Measurements from ENCODE around the gene ABLIM1.

ABLIM1 gene

DNA sequence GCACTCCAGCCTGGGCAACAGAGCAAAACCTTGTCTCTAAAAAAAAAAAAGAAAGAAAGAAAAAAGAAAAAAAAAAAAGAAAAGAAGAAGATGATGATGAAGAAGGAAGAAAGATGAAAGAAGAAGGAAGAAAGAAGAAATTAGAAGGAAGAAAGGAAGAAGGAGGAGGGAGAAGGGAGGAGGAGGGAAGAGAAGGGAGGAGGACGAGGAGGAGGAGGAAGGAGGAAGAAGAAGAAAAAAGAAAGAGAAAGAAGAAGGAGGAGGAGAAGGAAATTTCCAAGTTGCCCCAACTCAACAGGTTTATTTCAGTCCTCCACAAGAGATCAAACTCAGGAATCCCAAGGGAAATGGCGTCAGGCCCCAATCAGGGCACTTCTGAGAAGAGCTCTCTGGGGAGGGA, 115.7 kb downstream of the ABLIM1 start:
- DNase-seq: no peak

- no peak for DNase-seq
These were observed 116.3 kb downstream of the ABLIM1 start for GRCh38 chr10:114541797-114542160.

- DNase-seq: no peak
These were observed 116.8 kb downstream of the ABLIM1 start for GRCh38 chr10:114541081-114541796.

DNA sequence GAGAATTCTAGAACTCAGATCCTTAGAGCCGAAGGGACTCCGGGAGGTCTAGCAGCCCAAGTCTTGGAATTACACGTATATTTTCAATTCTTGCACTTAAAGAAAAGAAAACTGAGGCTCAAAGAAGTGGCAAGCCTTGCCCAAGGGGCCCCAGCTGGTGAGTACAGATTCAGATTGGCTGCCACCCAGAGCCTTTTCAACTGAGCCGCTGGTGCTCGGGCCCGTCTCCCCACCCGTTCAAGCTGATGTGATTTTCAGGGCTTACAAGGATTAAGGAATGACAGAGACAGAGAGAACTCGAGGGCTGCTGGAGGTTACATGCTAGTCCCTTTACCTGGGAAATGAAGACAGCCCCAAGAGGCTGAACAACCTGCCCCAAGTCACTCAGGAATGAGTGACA, 117.8 kb downstream of the ABLIM1 start:
- no peak for DNase-seq

DNA sequence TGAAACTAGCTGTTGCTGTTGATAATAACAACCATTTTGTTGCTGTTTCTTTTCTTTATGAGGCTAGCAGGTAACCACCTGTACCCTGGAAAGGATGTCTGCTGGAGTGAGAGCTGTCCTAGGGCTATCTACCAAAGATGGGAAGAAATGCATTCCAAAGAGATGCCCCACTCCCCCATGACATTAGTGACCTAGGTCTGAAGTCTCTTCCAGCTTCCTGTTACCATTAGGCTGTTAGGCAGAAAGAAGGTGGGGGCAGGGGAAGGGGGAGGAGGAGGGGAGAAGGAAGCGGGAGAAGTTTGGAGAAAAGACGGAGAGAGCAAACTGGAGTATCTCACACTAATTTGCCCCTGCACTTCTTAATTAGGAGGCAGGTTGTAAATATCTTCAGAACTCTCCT, 118.5 kb downstream of the ABLIM1 start:
- DNase-seq: no peak

DNA sequence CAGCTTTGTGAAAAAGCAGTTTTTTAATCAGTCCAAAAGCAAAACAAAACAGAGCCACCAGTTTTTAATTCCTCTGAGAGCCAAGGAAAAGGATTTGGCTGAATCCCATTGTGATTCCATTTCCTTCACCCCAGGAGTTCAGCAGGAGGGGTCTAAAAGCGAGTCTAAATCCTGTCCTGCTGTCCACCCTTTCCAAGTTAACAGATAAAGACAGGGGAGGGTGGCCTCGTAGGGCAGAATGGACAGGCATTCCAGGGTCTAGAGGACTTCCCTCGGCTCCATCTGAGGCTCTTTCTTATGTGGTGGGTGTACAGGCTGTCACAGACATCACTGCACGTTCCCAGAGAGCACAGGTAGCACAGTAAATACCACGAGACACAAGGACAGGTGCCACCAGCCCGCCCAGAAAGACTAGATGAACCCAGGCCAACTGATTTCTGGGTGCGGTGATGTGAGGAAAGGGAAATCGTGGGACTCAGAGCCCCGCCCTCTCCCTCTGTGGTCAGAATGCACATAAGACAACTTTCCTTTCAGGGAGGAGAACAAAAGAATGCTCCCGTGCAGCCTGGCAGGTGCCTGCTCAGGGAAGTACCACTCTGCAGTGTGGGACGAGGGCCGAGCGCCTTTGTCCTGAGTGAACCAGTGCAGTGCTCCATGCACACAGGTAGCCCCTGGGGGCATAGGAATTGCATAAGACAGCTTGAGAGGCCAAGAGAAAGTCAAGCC, 119.7 kb downstream of the ABLIM1 start:
- no peak for DNase-seq

DNA sequence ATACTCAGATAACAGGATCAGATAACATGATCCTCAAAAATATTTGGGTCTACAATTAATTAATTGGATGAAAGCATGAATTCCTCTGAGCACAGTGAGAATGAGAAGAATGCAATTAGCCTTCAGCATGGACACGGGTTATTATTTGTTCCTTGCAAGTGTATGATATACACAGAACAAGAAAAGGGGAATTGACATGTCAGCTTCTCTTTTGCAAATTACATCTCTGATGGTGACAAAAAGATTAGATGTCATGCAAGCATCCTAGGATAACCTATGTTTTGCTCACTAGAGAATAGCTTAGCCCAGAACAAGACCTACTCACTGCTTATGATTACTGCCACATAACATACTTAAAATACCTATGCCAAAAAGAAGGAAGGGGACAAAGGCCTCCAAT, 120.3 kb downstream of the ABLIM1 start:
- DNase-seq: no peak

GRCh38 chr10:114534571-114534981, 123.5 kb downstream of the ABLIM1 start:
- no peak for DNase-seq

DNA sequence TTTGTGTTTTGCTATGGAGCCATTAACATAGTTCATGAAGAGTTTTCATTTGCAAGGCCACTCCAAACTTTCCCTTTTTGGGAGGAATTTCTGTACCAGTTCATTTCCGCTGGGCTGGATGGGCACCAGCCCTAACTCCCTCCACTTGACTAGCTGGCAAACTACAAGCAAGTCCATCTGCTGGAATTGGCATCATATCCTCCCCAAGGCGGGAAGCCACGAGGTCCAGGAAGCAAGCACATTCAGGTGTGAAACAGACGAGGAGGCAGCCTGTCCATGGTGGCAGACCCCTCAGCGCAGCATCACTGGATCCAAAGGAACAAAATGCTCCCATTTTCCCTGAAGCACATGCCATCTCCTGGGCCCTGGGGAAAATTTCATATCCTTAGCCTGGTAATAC, 125.8 kb downstream of the ABLIM1 start:
- no peak for DNase-seq

DNA sequence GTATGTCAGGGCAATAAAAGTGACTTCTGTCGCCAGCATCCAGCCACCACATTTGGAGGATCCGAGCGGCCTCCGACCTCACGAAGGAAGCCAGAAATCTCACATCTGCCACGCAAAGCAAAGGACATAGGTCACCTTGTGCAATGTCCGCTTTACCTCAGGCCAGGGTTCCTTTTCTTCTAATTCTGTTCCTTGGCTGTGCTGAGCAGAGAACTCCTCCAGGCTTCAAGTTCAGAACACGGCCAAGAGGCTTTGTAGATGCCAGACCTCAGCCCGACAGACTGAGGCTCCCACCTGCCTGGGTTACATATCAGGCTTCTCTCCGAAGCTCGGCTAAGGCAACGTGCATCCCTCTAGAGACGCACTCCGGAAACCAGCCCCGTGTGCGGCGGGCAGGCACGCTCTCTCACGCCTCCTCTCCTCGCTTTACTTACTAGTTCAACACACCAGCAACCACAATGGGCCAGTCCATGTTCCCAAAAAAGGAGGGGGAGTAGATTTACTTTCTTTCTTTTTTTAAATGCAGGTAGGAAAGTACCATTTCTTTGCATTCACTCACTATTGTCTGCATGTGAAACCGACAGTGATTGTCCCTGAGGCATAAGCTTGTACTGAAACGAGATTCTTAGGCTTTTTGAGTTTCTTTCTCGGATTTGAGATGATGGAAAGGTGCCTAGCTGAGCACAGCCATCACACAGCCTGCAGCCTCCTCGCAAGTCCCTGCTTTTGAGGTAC, 131.4 kb downstream of the ABLIM1 start:
- DNase-seq: peak; percentile 64

- DNase-seq: no peak
These were observed 132.0 kb downstream of the ABLIM1 start for GRCh38 chr10:114526126-114526503.

GRCh38 chr10:114525368-114525949, 132.6 kb downstream of the ABLIM1 start:
- no peak for DNase-seq

DNA sequence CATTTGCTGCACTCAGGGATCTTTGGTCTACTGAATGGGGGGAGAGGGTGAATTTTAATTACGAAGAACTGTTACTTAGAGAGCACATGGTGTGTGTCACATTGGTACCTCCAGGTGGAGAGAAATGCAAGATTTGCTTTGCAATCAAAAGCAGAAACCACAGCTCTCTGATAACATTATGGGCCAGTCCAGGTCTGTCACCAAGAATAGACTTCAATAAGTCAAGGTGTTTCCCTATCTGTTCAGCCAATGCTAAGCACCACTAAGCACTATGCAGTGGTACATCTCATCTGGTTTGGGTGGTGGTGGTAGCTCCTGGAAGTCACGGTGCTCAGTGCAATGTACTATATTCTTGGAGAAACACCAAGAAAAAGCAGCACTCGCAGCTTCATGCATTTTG, 134.2 kb downstream of the ABLIM1 start:
- DNase-seq: no peak

DNA sequence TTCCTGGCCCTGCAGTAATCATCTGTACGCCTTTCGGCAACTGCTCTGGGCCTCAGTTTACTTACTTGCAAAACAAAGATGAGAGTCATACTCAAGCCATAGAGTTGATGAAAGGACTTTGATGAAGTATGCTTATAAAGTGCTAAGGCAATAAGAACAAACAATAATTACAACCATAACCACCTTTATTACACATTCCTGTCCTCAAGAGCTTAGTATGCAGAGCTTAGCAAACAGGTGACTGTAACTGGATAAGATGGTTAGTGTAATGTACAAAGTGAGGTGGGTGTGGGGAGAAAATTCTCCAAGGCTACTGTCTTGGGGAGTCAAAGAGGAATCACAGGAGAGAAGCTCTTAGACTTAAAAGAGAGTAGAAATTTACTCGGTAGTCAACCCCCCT, 136.8 kb downstream of the ABLIM1 start:
- no peak for DNase-seq

- peak; percentile 82 for DNase-seq
These were observed 137.6 kb downstream of the ABLIM1 start for GRCh38 chr10:114520453-114520852.

GRCh38 chr10:114519756-114520293, 138.2 kb downstream of the ABLIM1 start:
- DNase-seq: no peak

GRCh38 chr10:114519306-114519669, 138.8 kb downstream of the ABLIM1 start:
- peak; percentile 10 for DNase-seq

- peak; percentile 17 for DNase-seq
These were observed 139.4 kb downstream of the ABLIM1 start for GRCh38 chr10:114518401-114519305.

GRCh38 chr10:114517368-114518250, 140.5 kb downstream of the ABLIM1 start:
- DNase-seq: no peak

GRCh38 chr10:114516356-114516755, 141.7 kb downstream of the ABLIM1 start:
- no peak for DNase-seq

GRCh38 chr10:114515298-114515914, 142.7 kb downstream of the ABLIM1 start:
- no peak for DNase-seq

All from kidney glomerular epithelial cell (primary cell).